ENCODE results near the gene ABCC11.

DNA sequence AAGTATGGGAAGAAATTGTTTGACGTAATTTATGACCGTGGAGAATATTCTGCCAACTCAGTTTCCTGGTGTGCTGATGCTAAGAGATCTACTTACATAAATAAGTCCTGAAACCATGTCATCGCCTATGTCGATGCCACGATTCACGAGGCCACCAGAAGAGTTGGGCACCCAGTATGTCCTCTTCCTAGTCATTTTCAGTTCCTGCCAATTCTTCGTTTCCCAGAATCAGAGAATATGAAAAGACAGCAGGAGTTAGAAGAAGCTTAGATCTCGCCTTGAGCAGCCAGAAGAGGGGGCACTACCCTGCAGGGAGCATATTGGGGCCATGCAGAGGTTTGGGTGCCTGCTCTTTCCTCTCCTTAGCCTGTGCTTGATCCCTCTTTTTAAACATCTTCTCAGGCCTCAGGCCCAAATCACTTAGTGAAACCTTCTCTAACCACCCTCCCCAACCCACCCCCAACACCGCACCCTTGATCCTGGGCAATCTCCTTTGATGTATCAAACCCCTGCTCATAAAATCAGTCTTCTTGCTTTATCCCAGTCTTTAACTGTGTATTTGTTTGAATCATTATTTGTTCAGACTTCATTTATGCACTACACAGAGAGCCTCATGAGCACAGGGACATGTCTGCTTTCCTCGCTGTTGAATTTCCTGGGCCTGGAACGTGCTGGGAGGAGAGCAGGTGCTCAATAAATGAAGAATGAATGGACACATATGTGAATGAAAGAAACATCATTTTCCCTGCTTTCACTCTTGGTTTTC, 15.4 kb downstream of the ABCC11 start:
- TF ChIP-seq, protein P1, sequence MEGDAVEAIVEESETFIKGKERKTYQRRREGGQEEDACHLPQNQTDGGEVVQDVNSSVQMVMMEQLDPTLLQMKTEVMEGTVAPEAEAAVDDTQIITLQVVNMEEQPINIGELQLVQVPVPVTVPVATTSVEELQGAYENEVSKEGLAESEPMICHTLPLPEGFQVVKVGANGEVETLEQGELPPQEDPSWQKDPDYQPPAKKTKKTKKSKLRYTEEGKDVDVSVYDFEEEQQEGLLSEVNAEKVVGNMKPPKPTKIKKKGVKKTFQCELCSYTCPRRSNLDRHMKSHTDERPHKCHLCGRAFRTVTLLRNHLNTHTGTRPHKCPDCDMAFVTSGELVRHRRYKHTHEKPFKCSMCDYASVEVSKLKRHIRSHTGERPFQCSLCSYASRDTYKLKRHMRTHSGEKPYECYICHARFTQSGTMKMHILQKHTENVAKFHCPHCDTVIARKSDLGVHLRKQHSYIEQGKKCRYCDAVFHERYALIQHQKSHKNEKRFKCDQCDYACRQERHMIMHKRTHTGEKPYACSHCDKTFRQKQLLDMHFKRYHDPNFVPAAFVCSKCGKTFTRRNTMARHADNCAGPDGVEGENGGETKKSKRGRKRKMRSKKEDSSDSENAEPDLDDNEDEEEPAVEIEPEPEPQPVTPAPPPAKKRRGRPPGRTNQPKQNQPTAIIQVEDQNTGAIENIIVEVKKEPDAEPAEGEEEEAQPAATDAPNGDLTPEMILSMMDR (conservative IDR thresholded peaks at IDR 0.05) = peak; percentile 56
- TF ChIP-seq EZH2 (IDR thresholded peaks at IDR 0.05; ENCODE audit: low read depth) = no peak
